ENCODE results near the gene NBEA. TPM values are rescaled to one million over a fixed set of nuclear protein-coding genes. Genes with fewer than 3 reads are reported as not detected.
A peak's percentile ranks its signal among the peaks of the same experiment; 100 is the strongest.

The NBEA gene
- total RNA-seq, 1 experiment from 2014 or later = 3.3 TPM

- H3K36me3 ChIP-seq (ENCODE audit: control insufficient read depth, insufficient read depth, low read length) = no peaks in the 10 kb centered on the region
- no peaks in the 10 kb centered on the region for H3K27me3 ChIP-seq (ENCODE audit: control insufficient read depth, insufficient read depth, low read length)
- H3K27ac ChIP-seq (ENCODE audit: low read length) = no peak overlapping the region
- ChIA-PET CTCF (no interaction called here), POLR2A (no interaction called here)
- no TSS peak for BruUV-seq (replicated peaks)
- ATAC-seq = peak; percentile 77; the same call in 1 of the 2 replicates
- no peaks in the 10 kb centered on the region for H3K9me3 ChIP-seq (ENCODE audit: control insufficient read depth, insufficient read depth, low read depth, low read length)
- intact Hi-C loops (cut with micrococcal nuclease; ENCODE audit: unreplicated experiment) (no loop called here), in situ Hi-C loops (cut with HindIII; ENCODE audit: low pct_unique_long_range_greater_than_20kb, low sequenced_read_pairs) (no loop called here)
- TF ChIP-seq, protein P1, sequence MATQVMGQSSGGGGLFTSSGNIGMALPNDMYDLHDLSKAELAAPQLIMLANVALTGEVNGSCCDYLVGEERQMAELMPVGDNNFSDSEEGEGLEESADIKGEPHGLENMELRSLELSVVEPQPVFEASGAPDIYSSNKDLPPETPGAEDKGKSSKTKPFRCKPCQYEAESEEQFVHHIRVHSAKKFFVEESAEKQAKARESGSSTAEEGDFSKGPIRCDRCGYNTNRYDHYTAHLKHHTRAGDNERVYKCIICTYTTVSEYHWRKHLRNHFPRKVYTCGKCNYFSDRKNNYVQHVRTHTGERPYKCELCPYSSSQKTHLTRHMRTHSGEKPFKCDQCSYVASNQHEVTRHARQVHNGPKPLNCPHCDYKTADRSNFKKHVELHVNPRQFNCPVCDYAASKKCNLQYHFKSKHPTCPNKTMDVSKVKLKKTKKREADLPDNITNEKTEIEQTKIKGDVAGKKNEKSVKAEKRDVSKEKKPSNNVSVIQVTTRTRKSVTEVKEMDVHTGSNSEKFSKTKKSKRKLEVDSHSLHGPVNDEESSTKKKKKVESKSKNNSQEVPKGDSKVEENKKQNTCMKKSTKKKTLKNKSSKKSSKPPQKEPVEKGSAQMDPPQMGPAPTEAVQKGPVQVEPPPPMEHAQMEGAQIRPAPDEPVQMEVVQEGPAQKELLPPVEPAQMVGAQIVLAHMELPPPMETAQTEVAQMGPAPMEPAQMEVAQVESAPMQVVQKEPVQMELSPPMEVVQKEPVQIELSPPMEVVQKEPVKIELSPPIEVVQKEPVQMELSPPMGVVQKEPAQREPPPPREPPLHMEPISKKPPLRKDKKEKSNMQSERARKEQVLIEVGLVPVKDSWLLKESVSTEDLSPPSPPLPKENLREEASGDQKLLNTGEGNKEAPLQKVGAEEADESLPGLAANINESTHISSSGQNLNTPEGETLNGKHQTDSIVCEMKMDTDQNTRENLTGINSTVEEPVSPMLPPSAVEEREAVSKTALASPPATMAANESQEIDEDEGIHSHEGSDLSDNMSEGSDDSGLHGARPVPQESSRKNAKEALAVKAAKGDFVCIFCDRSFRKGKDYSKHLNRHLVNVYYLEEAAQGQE (IDR thresholded peaks at IDR 0.05; ENCODE audit: insufficient read depth in 1 of 2, low read depth in 2 of 2, low read length in 1 of 2) = no peak
- TF ChIP-seq SIN3A (IDR thresholded peaks at IDR 0.05; ENCODE audit: borderline replicate concordance, insufficient read depth, low read depth, low read length) (no peak), CTCF (IDR thresholded peaks at IDR 0.05) (no peak), POLR2AphosphoS5 (IDR thresholded peaks at IDR 0.05; ENCODE audit: low read depth, low read length) (no peak), TCF7L2 (IDR thresholded peaks at IDR 0.05; ENCODE audit: low read depth, low read length) (no peak)
- H3K4me3 ChIP-seq (ENCODE audit: low read depth in 2 of 2, low read length in 2 of 2) = no peak overlapping the region
- no peak for DNase-seq (ENCODE audit: low read depth, low spot score)
- H3K4me1 ChIP-seq (ENCODE audit: control insufficient read depth, insufficient read depth, low read length) = 0 out of 2 replicates have a peak, but pooled peaks cover 4% of the 10 kb centered on the region
Measured at GRCh38 chr13:35714588-35715377, 772.7 kb downstream of the NBEA start.

GRCh38 chr13:35716186-35716585 lies 774.1 kb downstream of the NBEA start:
- DNase-seq (ENCODE audit: low read depth, low spot score) = no peak
- no peak overlapping the region for H3K4me3 ChIP-seq (ENCODE audit: low read depth in 2 of 2, low read length in 2 of 2)
- BruUV-seq (replicated peaks) = no TSS peak
- no peak for ATAC-seq
- in situ Hi-C loops (cut with HindIII; ENCODE audit: low pct_unique_long_range_greater_than_20kb, low sequenced_read_pairs) (no loop called here), intact Hi-C loops (cut with micrococcal nuclease; ENCODE audit: unreplicated experiment) (no loop called here)
- ChIA-PET CTCF (no interaction called here), POLR2A (interaction anchor here (0.7 kb wide), 1 partner anchor 20 kb away, joined by 9 read pairs; no protein-coding TSS in a partner anchor)
- TF ChIP-seq CTCF (IDR thresholded peaks at IDR 0.05) (no peak), SIN3A (IDR thresholded peaks at IDR 0.05; ENCODE audit: borderline replicate concordance, insufficient read depth, low read depth, low read length) (no peak), TCF7L2 (IDR thresholded peaks at IDR 0.05; ENCODE audit: low read depth, low read length) (no peak), POLR2AphosphoS5 (IDR thresholded peaks at IDR 0.05; ENCODE audit: low read depth, low read length) (no peak)
- TF ChIP-seq, protein P1 (IDR thresholded peaks at IDR 0.05; ENCODE audit: insufficient read depth in 1 of 2, low read depth in 2 of 2, low read length in 1 of 2) = no peak
- H3K36me3 ChIP-seq (ENCODE audit: control insufficient read depth, insufficient read depth, low read length) = no peaks in the 10 kb centered on the region
- 0 out of 2 replicates have a peak, but pooled peaks cover 4% of the 10 kb centered on the region for H3K4me1 ChIP-seq (ENCODE audit: control insufficient read depth, insufficient read depth, low read length)
- no peak overlapping the region for H3K27ac ChIP-seq (ENCODE audit: low read length)
- H3K27me3 ChIP-seq (ENCODE audit: control insufficient read depth, insufficient read depth, low read length) = no peaks in the 10 kb centered on the region
- no peaks in the 10 kb centered on the region for H3K9me3 ChIP-seq (ENCODE audit: control insufficient read depth, insufficient read depth, low read depth, low read length)
